H9 (cell line): Measurements from ENCODE around the gene NR1H4. TPM values are rescaled to one million over a fixed set of nuclear protein-coding genes. Genes with fewer than 3 reads are reported as not detected.
A peak's percentile ranks its signal among the peaks of the same experiment; 100 is the strongest.

Source experiments
- DNase-seq: peaks from one replicate; pipeline ENCODE4 v3.0.0-alpha.2; 2017
- H2AFZ ChIP-seq: one replicate; pipeline ENCODE4 v1.6.1; 2013; ENCODE audit warnings: mild to moderate bottlenecking, low read length, control low read depth, moderate library complexity
- H2AK5ac ChIP-seq: 2 replicates; pipeline ENCODE4 v1.6.1; 2013; ENCODE audit warnings: low read length, control low read depth, mixed read lengths; ENCODE audit not compliant: insufficient read length
- H2BK120ac ChIP-seq: one replicate; pipeline ENCODE4 v1.6.1; 2013; ENCODE audit warnings: low read depth, mild to moderate bottlenecking, low read length, control low read depth, inconsistent platforms; ENCODE audit not compliant: poor library complexity, severe bottlenecking
- H2BK12ac ChIP-seq: 2 replicates; pipeline ENCODE4 v1.6.1; 2013; ENCODE audit warnings: low read length, control low read depth, mixed read lengths, low read depth; ENCODE audit not compliant: insufficient read length
- H2BK15ac ChIP-seq: 2 replicates; pipeline ENCODE4 v1.6.1; 2013; ENCODE audit warnings: low read depth, low read length, control low read depth
- H2BK20ac ChIP-seq: one replicate; pipeline ENCODE4 v1.6.1; 2013; ENCODE audit warnings: low read depth, mild to moderate bottlenecking, low read length, control low read depth, inconsistent platforms; ENCODE audit not compliant: poor library complexity, severe bottlenecking
- H2BK5ac ChIP-seq: 2 replicates; pipeline ENCODE4 v1.6.1; 2013; ENCODE audit warnings: low read length, control low read depth, mixed read lengths; ENCODE audit not compliant: insufficient read length
- H3K14ac ChIP-seq: 2 replicates; pipeline ENCODE4 v1.6.1; 2013; ENCODE audit warnings: low read length, control low read depth; ENCODE audit not compliant: insufficient read depth
- H3K18ac ChIP-seq: 2 replicates; pipeline ENCODE4 v1.6.1; 2013; ENCODE audit warnings: low read depth, mild to moderate bottlenecking, mixed read lengths, low read length, control low read depth; ENCODE audit not compliant: insufficient read length
- H3K23ac ChIP-seq: 2 replicates; pipeline ENCODE4 v1.6.1; 2013; ENCODE audit warnings: low read length, control low read depth, mixed read lengths, low read depth; ENCODE audit not compliant: insufficient read length
- H3K23me2 ChIP-seq: 2 replicates; pipeline ENCODE4 v1.6.1; 2013; ENCODE audit warnings: low read depth, mild to moderate bottlenecking, mixed read lengths, low read length, control low read depth; ENCODE audit not compliant: insufficient read length, poor library complexity, severe bottlenecking
- H3K27ac ChIP-seq: 2 replicates; pipeline ENCODE4 v1.5.1; 2013; ENCODE audit warnings: low read length, control low read depth, mixed read lengths, low read depth; ENCODE audit not compliant: insufficient read length
- H3K27me3 ChIP-seq: 2 replicates; pipeline ENCODE4 v1.6.1; 2013; ENCODE audit warnings: low read length, control low read depth, inconsistent platforms; ENCODE audit not compliant: insufficient read depth
- H3K4ac ChIP-seq: 2 replicates; pipeline ENCODE4 v1.6.1; 2013; ENCODE audit warnings: low read depth, mild to moderate bottlenecking, control low read depth, inconsistent platforms, low read length, moderate library complexity
- H3K4me1 ChIP-seq: 2 replicates; pipeline ENCODE4 v1.6.1; 2013; ENCODE audit warnings: low read length, control low read depth, inconsistent platforms; ENCODE audit not compliant: insufficient read depth
- H3K4me2 ChIP-seq: 2 replicates; pipeline ENCODE4 v1.6.1; 2013; ENCODE audit warnings: low read length, control low read depth, mixed read lengths; ENCODE audit not compliant: insufficient read length, insufficient read depth
- H3K56ac ChIP-seq: 2 replicates; pipeline ENCODE4 v1.6.1; 2013; ENCODE audit warnings: low read depth, mild to moderate bottlenecking, mixed read lengths, low read length, control low read depth; ENCODE audit not compliant: insufficient read length
- H3K79me1 ChIP-seq: 2 replicates; pipeline ENCODE4 v1.6.1; 2013; ENCODE audit warnings: low read depth, mild to moderate bottlenecking, moderate library complexity, low read length, control low read depth, inconsistent platforms; ENCODE audit not compliant: insufficient read depth, poor library complexity, severe bottlenecking
- H3K79me2 ChIP-seq: 2 replicates; pipeline ENCODE4 v1.6.1; 2013; ENCODE audit warnings: low read length, control low read depth, inconsistent platforms; ENCODE audit not compliant: insufficient read depth
- H3K9ac ChIP-seq: 2 replicates; pipeline ENCODE4 v1.6.1; 2013; ENCODE audit warnings: low read length, control low read depth, mixed read lengths; ENCODE audit not compliant: insufficient read length; ENCODE audit errors: extremely low read depth
- H3K9me3 ChIP-seq: one replicate; pipeline ENCODE4 v1.6.1; 2013; ENCODE audit warnings: low read depth, low read length, inconsistent platforms; ENCODE audit not compliant: control insufficient read depth
- H3T11ph ChIP-seq: one replicate; pipeline ENCODE4 v1.6.1; 2013; ENCODE audit warnings: mild to moderate bottlenecking, low read length, control low read depth, inconsistent platforms
- H4K20me1 ChIP-seq: one replicate; pipeline ENCODE4 v1.6.1; 2013; ENCODE audit not compliant: control insufficient read depth, insufficient read length, insufficient read depth
- H4K5ac ChIP-seq: 2 replicates; pipeline ENCODE4 v1.6.1; 2013; ENCODE audit warnings: low read depth, mild to moderate bottlenecking, mixed read lengths, low read length, control low read depth; ENCODE audit not compliant: insufficient read length
- H4K8ac ChIP-seq: replicated peaks from 2 replicates; pipeline ENCODE4 v1.6.1; 2013; ENCODE audit warnings: low read length, control low read depth, mixed read lengths, low read depth; ENCODE audit not compliant: insufficient read length
- H4K91ac ChIP-seq: 2 replicates; pipeline ENCODE4 v1.6.1; 2013; ENCODE audit warnings: low read depth, mild to moderate bottlenecking, moderate library complexity, mixed read lengths, low read length, control low read depth; ENCODE audit not compliant: insufficient read length
- H3K27ac Mint-ChIP-seq, 3 experiments: 2 replicates in 2 of 3; 3 replicates in 1 of 3; pipeline ENCODE4 v1.8.0; 2020 to 2021; ENCODE audit warnings: mixed read lengths in 3 of 3, mild to moderate bottlenecking in 1 of 3, moderate library complexity in 1 of 3
- H3K27me3 Mint-ChIP-seq: 2 replicates; pipeline ENCODE4 v1.8.0; 2021; ENCODE audit warnings: low read depth, mild to moderate bottlenecking, moderate library complexity, mixed read lengths
- H3K36me3 Mint-ChIP-seq, 3 experiments: 2 replicates in 2 of 3; 3 replicates in 1 of 3; pipeline ENCODE4 v1.8.0; 2020 to 2021; ENCODE audit warnings: low read depth in 3 of 3, mixed read lengths in 3 of 3; ENCODE audit not compliant: insufficient read depth in 1 of 3
- H3K4me1 Mint-ChIP-seq, 2 experiments: 2 replicates each; pipeline ENCODE4 v1.8.0; 2020; ENCODE audit warnings: mixed read lengths in 2 of 2
- H3K4me3 Mint-ChIP-seq, 2 experiments: 2 replicates in 1 of 2; 3 replicates in 1 of 2; pipeline ENCODE4 v1.8.0; 2020 to 2021; ENCODE audit warnings: mild to moderate bottlenecking in 2 of 2, mixed read lengths in 2 of 2, moderate library complexity in 1 of 2
- H3K9me3 Mint-ChIP-seq, 2 experiments: 2 replicates in 1 of 2; 3 replicates in 1 of 2; pipeline ENCODE4 v1.8.0; 2020; ENCODE audit warnings: mild to moderate bottlenecking in 2 of 2, mixed read lengths in 2 of 2, moderate library complexity in 1 of 2
- CTCF ChIP-seq: fragments of 200-600 bp; sonication (generic); conservative IDR thresholded peaks from 3 replicates; pipeline ENCODE4 v1.8.0; 2021; ENCODE audit warnings: antibody characterized with exemption, mild to moderate bottlenecking
- WGBS: extraction: QIAGEN DNeasy Blood & Tissue Kit; methylation state at CpG from one replicate; pipeline ENCODE4 v1.1.7; 2013; ENCODE audit warnings: missing lambda C conversion rate, low lambda C conversion rate, mixed read lengths; ENCODE audit not compliant: insufficient read length; ENCODE audit errors: extremely low coverage; 5-methylcytosine and 5-hydroxymethylcytosine counted together
- total RNA-seq: library from RNA; stranded (reverse); gene quantifications from 2 replicates; pipeline ENCODE4 v1.2.1, GENCODE V29; 2021

The NR1H4 gene
- total RNA-seq, 1 experiment from 2014 or later = not detected

GRCh38 chr12:100554608-100555077, 81.0 kb downstream of the NR1H4 start:
- H3K27ac ChIP-seq = no peak overlapping the region

More at GRCh38 chr12:100554608-100555077, 81.0 kb downstream of the NR1H4 start:
- DNase-seq = peak; percentile 56
- H2AK5ac ChIP-seq = no peak overlapping the region
- no peak overlapping the region for H4K91ac ChIP-seq
- H4K20me1 ChIP-seq = no peaks in the 10 kb centered on the region
- H2BK20ac ChIP-seq = no peak overlapping the region
- H3K14ac ChIP-seq = no peak overlapping the region
- no peak overlapping the region for H3K9ac ChIP-seq
- TF ChIP-seq CTCF = peak; percentile 98
- Mint-ChIP-seq H3K27me3 (no peaks in the 10 kb centered on the region), H3K4me3 (no peak overlapping the region), H3K36me3 (no peaks in the 10 kb centered on the region), H3K9me3 (no peaks in the 10 kb centered on the region; a peak in 1 of 5 replicates), H3K27ac (no peak overlapping the region), H3K4me1 (no peaks in the 10 kb centered on the region)
- no peaks in the 10 kb centered on the region for H3K9me3 ChIP-seq
- H3K27me3 ChIP-seq = no peaks in the 10 kb centered on the region
- H2BK5ac ChIP-seq = no peak overlapping the region
- no peak overlapping the region for H3K4ac ChIP-seq
- H3K56ac ChIP-seq = no peak overlapping the region
- H3K79me2 ChIP-seq = no peaks in the 10 kb centered on the region
- no peak overlapping the region for H2BK120ac ChIP-seq
- no peak overlapping the region for H3T11ph ChIP-seq
- H2BK15ac ChIP-seq = no peak overlapping the region
- H3K18ac ChIP-seq = no peak overlapping the region
- H2BK12ac ChIP-seq = no peak overlapping the region
- no peak overlapping the region for H2AFZ ChIP-seq
- H4K8ac ChIP-seq = no peak overlapping the region
- H3K79me1 ChIP-seq = no peaks in the 10 kb centered on the region
- no peaks in the 10 kb centered on the region for H3K23me2 ChIP-seq
- H3K4me2 ChIP-seq = no peak overlapping the region
- H4K5ac ChIP-seq = no peak overlapping the region
- H3K4me1 ChIP-seq = no peaks in the 10 kb centered on the region
- no peak overlapping the region for H3K23ac ChIP-seq
- WGBS = no CpG with 5 or more reads among the region's 1 CpG
